Mucosa of stomach (tissue), 1 donor: ENCODE data around the gene SPATA3.

Experiments used
- H3K27me3 ChIP-seq: one replicate; pipeline ENCODE4 v1.7.0; 2013; ENCODE audit warnings: mild to moderate bottlenecking, low read length; ENCODE audit not compliant: control insufficient read depth, insufficient read depth
- H3K36me3 ChIP-seq: one replicate; pipeline ENCODE4 v1.7.0; 2013; ENCODE audit warnings: low read length; ENCODE audit not compliant: control insufficient read depth, insufficient read depth
- H3K4me1 ChIP-seq: one replicate; pipeline ENCODE4 v1.7.0; 2013; ENCODE audit warnings: mild to moderate bottlenecking, low read length; ENCODE audit not compliant: control insufficient read depth, insufficient read depth
- H3K4me3 ChIP-seq: one replicate; pipeline ENCODE4 v1.7.0; 2013; ENCODE audit warnings: low read length
- H3K9ac ChIP-seq: one replicate; pipeline ENCODE4 v1.7.0; 2013; ENCODE audit warnings: mild to moderate bottlenecking, low read length, moderate library complexity
- H3K9me3 ChIP-seq: one replicate; pipeline ENCODE4 v1.7.0; 2013; ENCODE audit warnings: mild to moderate bottlenecking, low read length, moderate library complexity; ENCODE audit not compliant: control insufficient read depth
- donor health status: Pancreatic carcinoma.

The SPATA3 gene

DNA sequence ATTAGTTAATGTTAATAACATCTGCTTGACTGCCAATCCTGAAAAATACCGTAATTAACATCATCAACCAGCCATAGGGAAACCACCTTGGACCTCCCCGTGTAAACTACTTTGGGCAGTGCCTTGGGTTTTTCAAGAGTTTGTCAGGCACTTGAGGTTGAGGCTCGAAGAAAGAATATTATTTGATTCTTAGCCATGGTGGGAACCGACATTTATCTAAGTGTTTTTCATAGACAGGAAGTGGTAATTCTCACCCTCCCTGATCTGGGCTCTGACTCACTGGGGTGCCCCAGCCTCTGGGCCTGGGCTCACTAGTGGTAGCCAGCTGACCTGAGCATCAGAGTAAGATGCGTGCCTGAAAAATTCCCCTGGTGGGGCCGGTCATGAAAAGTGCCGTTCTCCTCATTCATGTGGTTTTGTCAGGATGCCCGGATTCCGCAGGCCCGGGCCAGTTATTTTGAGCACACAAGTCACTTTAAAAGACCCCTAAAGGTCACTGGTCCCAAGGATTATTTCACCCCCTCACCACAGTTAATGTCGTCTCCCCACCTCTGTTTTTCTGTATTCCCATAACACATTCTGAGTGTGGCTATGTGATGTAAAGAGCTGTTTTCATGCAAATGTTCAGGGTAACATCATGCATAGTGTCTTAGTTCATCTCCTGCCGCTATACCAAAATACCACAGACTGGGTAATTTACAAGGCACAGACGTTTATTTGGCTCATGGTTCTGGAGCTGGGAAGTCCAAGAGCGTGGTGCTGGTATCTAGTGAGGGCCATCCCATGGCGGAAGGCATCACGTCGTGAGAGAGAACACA is 21.6 kb upstream of the SPATA3 start:
- Histone ChIP-seq H3K9ac (no peak overlapping the region), H3K4me1 (no peaks in the 10 kb centered on the region), H3K9me3 (no peaks in the 10 kb centered on the region), H3K27me3 (no peaks in the 10 kb centered on the region), H3K36me3 (no peaks in the 10 kb centered on the region), H3K4me3 (no peak overlapping the region)

DNA sequence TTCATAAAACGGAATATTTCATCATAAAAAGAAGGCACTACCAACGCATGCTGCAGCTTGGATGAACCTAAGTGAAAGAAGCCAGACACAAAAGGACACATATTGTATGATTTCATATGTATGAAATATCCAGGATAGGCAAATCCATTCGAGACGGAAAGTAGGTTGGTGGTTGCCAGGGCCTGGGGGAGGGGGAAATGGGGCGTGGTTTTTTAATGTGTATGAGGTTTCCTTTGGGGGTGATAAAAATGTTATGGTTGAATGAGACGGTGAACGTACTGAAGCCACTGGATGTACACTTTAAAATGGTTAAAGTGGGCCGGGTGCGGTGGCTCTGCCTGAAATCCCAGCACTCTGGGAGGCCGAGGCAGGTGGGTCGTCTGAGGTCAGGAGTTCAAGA is 20.0 kb upstream of the SPATA3 start:
- H3K4me3 ChIP-seq, result no peak overlapping the region
- H3K9me3 ChIP-seq, result no peaks in the 10 kb centered on the region
- H3K9ac ChIP-seq, result no peak overlapping the region
- H3K36me3 ChIP-seq, result no peaks in the 10 kb centered on the region
- no peaks in the 10 kb centered on the region for H3K4me1 ChIP-seq
- no peaks in the 10 kb centered on the region for H3K27me3 ChIP-seq

DNA sequence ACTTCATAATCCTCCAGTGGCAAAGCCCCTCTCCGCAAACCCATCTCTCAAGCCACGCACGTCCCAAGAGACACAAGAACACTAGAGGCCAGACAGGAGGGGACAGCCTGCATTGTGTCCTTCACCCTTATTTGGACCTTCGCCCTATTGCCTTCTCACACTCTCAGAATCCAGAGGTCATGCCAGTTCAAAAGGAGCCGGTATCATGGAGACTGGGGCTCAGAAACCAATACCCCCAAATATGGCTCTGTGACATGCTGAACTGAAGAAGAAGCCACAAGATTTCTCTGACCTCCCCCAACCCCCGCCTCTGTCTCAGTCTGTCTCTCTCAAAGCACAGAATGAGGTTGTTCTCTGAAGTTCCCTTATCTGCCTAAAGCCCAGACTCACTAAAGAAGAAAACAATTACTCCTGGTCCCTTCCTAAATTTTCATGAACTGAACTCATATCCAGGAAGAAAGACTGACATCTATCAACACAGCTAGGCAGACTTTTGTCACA is 19.2 kb upstream of the SPATA3 start:
- Histone ChIP-seq H3K9me3 (no peaks in the 10 kb centered on the region), H3K27me3 (no peaks in the 10 kb centered on the region), H3K9ac (no peak overlapping the region), H3K36me3 (no peaks in the 10 kb centered on the region), H3K4me3 (no peak overlapping the region), H3K4me1 (no peaks in the 10 kb centered on the region)

DNA sequence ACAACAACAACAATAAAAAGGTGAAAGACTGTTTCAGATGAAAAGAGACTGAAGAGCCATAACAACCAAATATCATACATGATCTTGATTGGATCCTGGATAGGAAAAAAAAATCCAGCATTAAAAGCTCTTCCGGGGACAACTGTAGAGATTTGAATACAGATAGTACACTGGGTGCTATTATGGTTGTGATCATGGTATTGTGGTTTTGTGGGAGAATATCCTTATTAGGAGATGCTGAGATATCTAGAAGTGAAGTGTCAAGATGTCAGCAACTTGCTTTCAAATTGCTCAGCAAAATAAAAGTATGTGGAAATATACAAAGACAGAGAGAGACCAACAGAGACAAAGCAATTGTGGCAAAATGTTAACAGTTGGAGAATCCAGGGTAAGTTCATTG is 15.5 kb upstream of the SPATA3 start:
- Histone ChIP-seq H3K36me3 (no peaks in the 10 kb centered on the region), H3K9me3 (no peaks in the 10 kb centered on the region), H3K27me3 (no peaks in the 10 kb centered on the region), H3K4me1 (no peaks in the 10 kb centered on the region), H3K9ac (no peak overlapping the region), H3K4me3 (no peak overlapping the region)

DNA sequence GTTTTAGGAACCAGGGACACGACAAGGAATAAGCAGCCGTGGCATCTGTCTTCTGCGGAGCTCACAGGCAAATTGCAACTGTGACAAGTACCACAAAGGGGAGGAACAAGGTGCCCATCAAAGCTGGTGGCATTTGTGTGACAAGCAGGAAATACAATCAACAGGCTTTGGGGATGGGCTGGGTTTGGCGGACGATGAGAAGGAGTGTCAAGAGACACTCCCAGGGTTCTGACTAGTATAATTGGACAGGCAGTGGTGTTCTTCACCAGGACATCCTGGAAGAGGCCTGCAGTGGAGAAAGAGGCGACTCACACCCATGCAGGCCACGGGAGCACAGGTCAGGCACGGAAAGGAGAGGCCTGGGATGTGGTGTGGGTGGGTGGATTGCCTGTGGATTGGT is 14.2 kb upstream of the SPATA3 start:
- no peaks in the 10 kb centered on the region for H3K9me3 ChIP-seq
- H3K9ac ChIP-seq, result no peak overlapping the region
- H3K27me3 ChIP-seq, result peaks cover 3% of the 10 kb centered on the region
- H3K4me3 ChIP-seq, result no peak overlapping the region
- peaks cover 2% of the 10 kb centered on the region for H3K4me1 ChIP-seq
- no peaks in the 10 kb centered on the region for H3K36me3 ChIP-seq

DNA sequence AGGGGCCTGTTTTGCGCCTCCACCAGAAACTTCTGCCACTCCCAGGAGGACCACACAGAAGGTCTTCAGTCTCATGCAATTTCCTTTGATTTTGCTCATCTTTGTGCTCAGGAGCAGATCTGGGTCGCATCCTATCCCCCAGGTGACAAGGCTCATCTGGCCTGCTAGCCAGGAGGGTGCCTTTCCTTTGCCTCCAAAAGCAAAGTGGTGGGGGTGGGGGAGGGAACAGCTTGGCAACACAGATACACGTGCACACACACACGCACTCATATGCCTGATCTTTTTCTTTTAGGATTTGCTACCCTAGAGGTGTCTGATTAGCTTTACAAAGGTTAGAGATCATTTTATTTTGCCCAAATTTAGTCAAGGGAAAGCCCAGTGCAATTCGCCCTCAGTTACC is 13.8 kb upstream of the SPATA3 start:
- no peak overlapping the region for H3K4me3 ChIP-seq
- no peaks in the 10 kb centered on the region for H3K9me3 ChIP-seq
- H3K27me3 ChIP-seq, result peaks cover 7% of the 10 kb centered on the region
- H3K4me1 ChIP-seq, result peaks cover 6% of the 10 kb centered on the region
- no peaks in the 10 kb centered on the region for H3K36me3 ChIP-seq
- no peak overlapping the region for H3K9ac ChIP-seq

DNA sequence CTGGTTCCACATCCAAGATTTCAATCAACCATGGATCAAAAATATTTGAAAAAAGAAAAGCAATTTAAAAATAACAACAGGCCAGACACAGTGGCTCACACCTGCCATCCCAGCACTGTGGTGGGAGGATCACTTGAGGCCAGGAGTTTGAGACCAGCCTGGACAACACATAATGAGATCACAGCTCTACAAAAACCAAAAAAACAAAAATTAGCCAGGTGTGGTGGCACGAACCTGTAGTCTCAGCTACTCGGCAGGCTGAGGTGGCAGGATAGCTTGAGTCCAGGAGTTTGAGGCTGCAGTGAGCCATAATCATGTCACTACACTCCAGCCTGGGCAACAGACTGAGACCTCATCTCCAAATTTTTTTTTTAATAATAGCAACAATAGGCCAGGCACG is 13.4 kb upstream of the SPATA3 start:
- peaks cover 7% of the 10 kb centered on the region for H3K4me1 ChIP-seq
- peaks cover 7% of the 10 kb centered on the region for H3K27me3 ChIP-seq
- no peak overlapping the region for H3K9ac ChIP-seq
- H3K9me3 ChIP-seq, result no peaks in the 10 kb centered on the region
- no peak overlapping the region for H3K4me3 ChIP-seq
- H3K36me3 ChIP-seq, result no peaks in the 10 kb centered on the region

DNA sequence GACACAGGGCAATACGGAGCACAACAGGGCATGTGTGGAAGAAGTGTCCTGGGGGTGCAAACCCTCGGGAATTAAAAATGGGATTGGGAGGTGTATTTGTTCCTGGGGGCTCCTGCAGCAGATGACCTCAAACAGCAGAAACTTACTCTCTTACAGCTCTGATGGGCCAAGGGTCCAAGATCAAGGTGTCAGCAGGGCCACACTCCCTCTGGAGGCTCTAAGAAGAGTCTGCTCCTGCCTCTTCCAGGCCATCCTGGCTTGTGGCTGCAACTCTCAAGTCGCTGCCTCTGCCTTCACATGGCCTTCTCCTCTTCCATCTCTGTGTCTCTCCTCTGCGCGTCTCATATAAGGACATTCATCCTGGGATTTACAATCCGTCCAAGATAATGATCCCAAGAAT is 12.4 kb upstream of the SPATA3 start:
- Histone ChIP-seq H3K4me3 (no peak overlapping the region), H3K4me1 (peaks cover 7% of the 10 kb centered on the region), H3K9me3 (no peaks in the 10 kb centered on the region), H3K27me3 (peaks cover 7% of the 10 kb centered on the region), H3K9ac (no peak overlapping the region), H3K36me3 (no peaks in the 10 kb centered on the region)

DNA sequence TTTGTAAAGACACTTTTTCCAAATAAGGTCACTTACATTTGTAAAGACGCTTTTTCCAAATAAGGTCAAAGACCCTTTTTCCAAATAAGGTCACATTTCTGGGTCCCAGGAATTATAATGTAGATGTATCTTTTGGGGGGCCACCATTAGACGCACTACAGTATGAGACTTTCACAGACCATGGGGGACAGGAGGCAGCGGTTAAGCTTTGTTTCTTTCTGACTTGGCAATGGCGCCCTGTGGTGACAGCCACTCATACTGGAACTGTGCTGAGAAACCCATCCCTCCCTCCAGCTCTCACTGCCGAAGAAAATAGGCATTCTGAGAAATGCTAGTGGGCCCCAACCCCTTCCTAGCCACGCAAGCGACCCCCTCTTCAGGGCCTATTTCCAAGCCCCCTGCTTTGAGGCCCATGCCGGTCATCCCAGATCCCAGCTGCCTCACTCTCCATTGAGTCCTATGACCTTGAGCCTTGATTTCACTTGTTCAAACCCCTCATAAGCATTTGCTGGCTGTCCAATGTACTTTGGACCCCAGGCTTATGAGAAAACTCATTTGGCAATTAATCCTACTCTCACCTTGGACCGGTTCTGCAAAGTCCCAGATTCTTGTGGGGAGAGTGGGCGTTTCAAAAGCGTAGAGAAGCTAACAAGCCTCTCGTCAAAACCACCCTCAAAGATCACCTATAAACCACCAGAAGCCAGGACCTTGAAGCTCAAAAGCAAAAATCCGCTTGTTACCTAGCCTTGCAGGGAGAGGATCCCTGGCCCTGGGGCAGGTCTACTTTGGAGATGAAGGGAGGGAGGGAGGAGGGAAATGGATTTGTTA is 11.3 kb upstream of the SPATA3 start:
- Histone ChIP-seq H3K9ac (no peak overlapping the region), H3K36me3 (no peaks in the 10 kb centered on the region), H3K4me3 (no peak overlapping the region)

DNA sequence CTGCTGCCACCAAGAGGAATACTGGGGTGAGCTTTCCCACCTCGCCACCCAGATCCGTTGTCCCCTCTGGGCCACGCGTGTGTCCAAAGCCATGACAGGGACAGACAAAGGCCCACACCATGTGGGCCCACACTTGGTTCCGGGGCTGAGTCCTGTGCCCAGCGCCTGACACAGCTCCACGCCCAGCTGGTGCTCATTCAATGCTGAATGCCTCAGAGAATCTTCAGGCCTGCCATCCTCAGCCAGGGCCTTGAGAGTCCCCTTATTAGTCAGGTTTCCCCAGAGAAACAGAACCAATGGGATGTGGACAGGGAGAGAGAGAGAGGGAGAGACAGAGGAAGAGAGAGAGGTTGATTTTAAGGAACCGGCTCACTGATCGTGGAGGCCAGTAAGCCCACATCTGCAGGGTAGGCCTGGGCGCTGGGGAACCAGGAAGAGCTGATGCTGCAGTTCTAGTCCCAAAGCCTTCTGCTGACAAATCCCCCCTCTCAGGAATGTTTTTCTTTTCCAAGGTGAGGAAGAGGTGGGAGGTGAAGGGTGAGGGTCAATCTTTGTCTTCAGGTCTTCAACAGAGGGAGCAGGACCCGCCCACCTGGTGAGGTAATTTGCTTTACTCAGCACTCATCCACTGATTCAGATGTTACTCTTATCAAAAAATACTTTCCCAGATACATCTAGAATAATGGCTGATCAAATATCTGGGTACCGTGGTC is 10.2 kb upstream of the SPATA3 start:
- no peaks in the 10 kb centered on the region for H3K36me3 ChIP-seq
- no peak overlapping the region for H3K9ac ChIP-seq
- peaks cover 7% of the 10 kb centered on the region for H3K4me1 ChIP-seq
- H3K27me3 ChIP-seq, result peaks cover 16% of the 10 kb centered on the region
- no peaks in the 10 kb centered on the region for H3K9me3 ChIP-seq
- H3K4me3 ChIP-seq, result no peak overlapping the region

More for the DNA sequence above, 11.3 kb upstream of the SPATA3 start:
- Histone ChIP-seq H3K4me1 (peaks cover 7% of the 10 kb centered on the region), H3K27me3 (peaks cover 7% of the 10 kb centered on the region), H3K9me3 (no peaks in the 10 kb centered on the region)

DNA sequence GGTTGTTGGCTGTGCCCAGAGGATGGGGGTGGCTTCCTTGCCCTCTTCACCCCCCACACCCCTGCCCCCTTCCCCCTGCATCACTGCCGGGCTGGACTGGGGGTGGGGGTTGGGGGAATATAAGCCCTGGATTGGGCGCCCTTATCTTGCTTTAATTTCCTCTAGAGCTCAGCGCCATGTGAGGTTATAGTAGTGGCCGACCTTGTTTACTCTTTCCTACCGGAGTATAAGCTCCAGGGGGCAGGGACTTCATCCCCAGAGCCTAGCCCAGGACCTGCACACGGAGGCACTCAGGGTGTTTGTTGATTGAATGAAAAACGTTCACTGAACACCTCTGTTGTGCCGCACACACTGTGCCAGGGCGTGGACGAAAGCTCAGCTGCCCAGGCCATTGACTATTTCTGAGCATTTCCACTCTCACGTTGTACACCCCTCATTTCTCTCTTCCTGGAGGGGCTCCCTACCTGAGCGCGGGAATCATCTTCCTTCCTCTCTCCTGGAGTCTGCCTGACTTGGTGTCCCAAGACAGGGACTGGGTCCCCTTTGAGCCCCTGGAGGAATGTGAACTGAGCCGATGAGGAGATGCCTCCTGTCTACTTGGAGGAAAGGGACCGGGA is 9.3 kb upstream of the SPATA3 start:
- H3K36me3 ChIP-seq, result no peaks in the 10 kb centered on the region
- H3K27me3 ChIP-seq, result peaks cover 19% of the 10 kb centered on the region
- peaks cover 9% of the 10 kb centered on the region for H3K4me1 ChIP-seq
- no peaks in the 10 kb centered on the region for H3K9me3 ChIP-seq
- peak overlapping the region; percentile 56 for H3K4me3 ChIP-seq
- peak overlapping the region; percentile 66 for H3K9ac ChIP-seq
